ENCODE data around the gene KCNIP4. TPM values are rescaled to one million over a fixed set of nuclear protein-coding genes. Genes with fewer than 3 reads are reported as not detected.

Gene KCNIP4
- total RNA-seq, 1 experiment from 2014 or later, result 0.91 TPM

DNA sequence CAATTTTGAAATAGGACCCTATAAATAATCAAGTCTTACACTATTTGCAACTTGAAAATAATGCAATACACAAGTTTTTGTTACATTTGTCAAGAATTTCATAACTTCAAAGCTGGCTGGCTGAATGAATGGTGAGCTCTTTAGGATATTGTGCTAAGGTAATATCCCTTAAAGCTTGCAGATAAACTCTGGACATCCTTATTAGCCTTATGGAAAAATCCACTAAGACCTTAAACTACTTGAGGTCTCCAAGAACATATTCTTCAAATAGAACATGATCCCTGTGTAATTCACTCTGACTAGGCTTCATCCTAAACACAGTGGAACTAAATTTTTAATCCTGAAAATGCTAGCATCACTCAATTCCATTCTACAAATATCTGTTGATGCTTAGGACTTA, 1049.0 kb downstream of the KCNIP4 start:
- H3K36me3 Mint-ChIP-seq (ENCODE audit: insufficient read depth, unreplicated experiment), result no peaks in the 10 kb centered on the region
- H3K4me3 Mint-ChIP-seq (ENCODE audit: unreplicated experiment), result no peak overlapping the region
- H3K4me1 Mint-ChIP-seq (ENCODE audit: insufficient read depth, unreplicated experiment), result no peaks in the 10 kb centered on the region
- no peak for DNase-seq (ENCODE audit: unreplicated experiment)
- ChIA-PET POLR2A (no interaction called here), CTCF (no interaction called here)
- H3K27me3 Mint-ChIP-seq (ENCODE audit: insufficient read depth, unreplicated experiment), result no peaks in the 10 kb centered on the region
- BruUV-seq (replicated peaks), result no TSS peak
- intact Hi-C loops (cut with micrococcal nuclease), result no loop called here
- H3K9me3 Mint-ChIP-seq (ENCODE audit: unreplicated experiment), result no peaks in the 10 kb centered on the region
- TF ChIP-seq, protein P1, sequence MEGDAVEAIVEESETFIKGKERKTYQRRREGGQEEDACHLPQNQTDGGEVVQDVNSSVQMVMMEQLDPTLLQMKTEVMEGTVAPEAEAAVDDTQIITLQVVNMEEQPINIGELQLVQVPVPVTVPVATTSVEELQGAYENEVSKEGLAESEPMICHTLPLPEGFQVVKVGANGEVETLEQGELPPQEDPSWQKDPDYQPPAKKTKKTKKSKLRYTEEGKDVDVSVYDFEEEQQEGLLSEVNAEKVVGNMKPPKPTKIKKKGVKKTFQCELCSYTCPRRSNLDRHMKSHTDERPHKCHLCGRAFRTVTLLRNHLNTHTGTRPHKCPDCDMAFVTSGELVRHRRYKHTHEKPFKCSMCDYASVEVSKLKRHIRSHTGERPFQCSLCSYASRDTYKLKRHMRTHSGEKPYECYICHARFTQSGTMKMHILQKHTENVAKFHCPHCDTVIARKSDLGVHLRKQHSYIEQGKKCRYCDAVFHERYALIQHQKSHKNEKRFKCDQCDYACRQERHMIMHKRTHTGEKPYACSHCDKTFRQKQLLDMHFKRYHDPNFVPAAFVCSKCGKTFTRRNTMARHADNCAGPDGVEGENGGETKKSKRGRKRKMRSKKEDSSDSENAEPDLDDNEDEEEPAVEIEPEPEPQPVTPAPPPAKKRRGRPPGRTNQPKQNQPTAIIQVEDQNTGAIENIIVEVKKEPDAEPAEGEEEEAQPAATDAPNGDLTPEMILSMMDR (IDR thresholded peaks at IDR 0.05; ENCODE audit: unreplicated experiment), result no peak
- no peak overlapping the region for H3K27ac Mint-ChIP-seq (ENCODE audit: low read depth, unreplicated experiment)

DNA sequence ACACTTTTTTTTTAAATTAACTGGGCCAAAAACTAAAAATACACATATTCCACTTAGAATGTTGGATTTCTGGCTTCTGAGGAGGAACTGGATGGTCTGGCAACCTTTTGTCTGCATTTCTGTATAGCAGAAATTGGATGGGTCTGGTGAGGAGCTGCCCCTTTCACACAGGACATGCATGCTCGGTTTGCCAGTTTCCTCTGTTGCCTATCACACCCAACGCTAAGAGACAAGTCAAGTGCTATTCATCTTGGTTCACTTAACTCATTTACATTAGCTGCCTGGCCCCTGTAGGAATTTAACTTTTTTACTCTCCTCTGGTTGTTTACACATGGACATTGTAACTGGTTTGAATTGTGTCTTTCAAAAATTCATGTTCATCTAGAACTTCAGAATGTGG, 1052.6 kb downstream of the KCNIP4 start:
- H3K27me3 Mint-ChIP-seq (ENCODE audit: insufficient read depth, unreplicated experiment), result no peaks in the 10 kb centered on the region
- ChIA-PET POLR2A (no interaction called here), CTCF (no interaction called here)
- DNase-seq (ENCODE audit: unreplicated experiment), result no peak
- TF ChIP-seq, protein P1 (IDR thresholded peaks at IDR 0.05; ENCODE audit: unreplicated experiment), result no peak
- no peak overlapping the region for H3K4me3 Mint-ChIP-seq (ENCODE audit: unreplicated experiment)
- BruUV-seq (replicated peaks), result no TSS peak
- no peak overlapping the region for H3K27ac Mint-ChIP-seq (ENCODE audit: low read depth, unreplicated experiment)
- intact Hi-C loops (cut with micrococcal nuclease), result no loop called here
- H3K4me1 Mint-ChIP-seq (ENCODE audit: insufficient read depth, unreplicated experiment), result no peaks in the 10 kb centered on the region
- H3K36me3 Mint-ChIP-seq (ENCODE audit: insufficient read depth, unreplicated experiment), result no peaks in the 10 kb centered on the region
- H3K9me3 Mint-ChIP-seq (ENCODE audit: unreplicated experiment), result no peaks in the 10 kb centered on the region

DNA sequence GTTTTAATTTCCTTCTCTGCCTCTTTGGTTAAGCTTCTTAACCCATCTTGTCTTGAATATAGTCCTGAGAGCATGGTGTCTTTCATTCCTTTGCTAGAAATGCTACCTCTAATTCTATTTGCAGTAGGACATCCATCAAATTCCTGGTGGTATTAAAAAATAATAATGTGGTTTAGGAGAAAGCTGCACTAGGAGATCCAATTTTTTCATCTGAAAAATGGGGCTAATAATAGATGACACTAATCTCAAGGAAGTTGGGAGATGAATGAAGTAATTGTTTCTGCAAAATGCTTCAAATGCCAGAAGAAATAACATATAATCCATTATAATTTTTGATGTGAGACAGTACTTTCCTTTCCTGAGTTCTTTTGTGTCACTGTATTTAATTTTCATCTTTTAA, 1053.4 kb downstream of the KCNIP4 start:
- intact Hi-C loops (cut with micrococcal nuclease), result no loop called here
- POLR2A ChIA-PET, result no interaction called here
- Mint-ChIP-seq H3K9me3 (ENCODE audit: unreplicated experiment) (no peaks in the 10 kb centered on the region), H3K4me3 (ENCODE audit: unreplicated experiment) (no peak overlapping the region), H3K27me3 (ENCODE audit: insufficient read depth, unreplicated experiment) (no peaks in the 10 kb centered on the region), H3K4me1 (ENCODE audit: insufficient read depth, unreplicated experiment) (no peaks in the 10 kb centered on the region), H3K27ac (ENCODE audit: low read depth, unreplicated experiment) (no peak overlapping the region), H3K36me3 (ENCODE audit: insufficient read depth, unreplicated experiment) (no peaks in the 10 kb centered on the region)
- CTCF ChIA-PET, result no interaction called here
- TF ChIP-seq, protein P1 (IDR thresholded peaks at IDR 0.05; ENCODE audit: unreplicated experiment), result no peak
- DNase-seq (ENCODE audit: unreplicated experiment), result no peak
- BruUV-seq (replicated peaks), result no TSS peak

DNA sequence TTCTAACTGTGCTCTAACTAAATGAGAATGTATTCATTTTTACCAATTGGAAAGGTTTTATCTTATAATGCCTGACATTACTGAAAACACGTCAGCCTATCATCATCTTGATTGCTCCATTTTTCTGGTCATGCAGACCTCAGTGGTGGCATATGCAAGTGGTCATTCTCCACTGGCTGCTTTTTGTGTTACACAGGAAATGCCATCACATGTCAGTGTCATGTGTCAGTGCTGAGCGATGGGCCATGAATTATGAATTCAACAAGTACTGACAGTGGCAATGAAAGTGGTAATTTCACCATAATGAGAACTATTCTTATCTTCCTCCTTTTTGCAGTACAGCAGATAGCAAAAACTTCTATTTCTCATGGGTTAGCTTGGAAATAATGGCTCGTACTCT, 1057.8 kb downstream of the KCNIP4 start:
- no TSS peak for BruUV-seq (replicated peaks)
- no peaks in the 10 kb centered on the region for H3K27me3 Mint-ChIP-seq (ENCODE audit: insufficient read depth, unreplicated experiment)
- intact Hi-C loops (cut with micrococcal nuclease), result no loop called here
- TF ChIP-seq, protein P1 (IDR thresholded peaks at IDR 0.05; ENCODE audit: unreplicated experiment), result no peak
- no peaks in the 10 kb centered on the region for H3K4me1 Mint-ChIP-seq (ENCODE audit: insufficient read depth, unreplicated experiment)
- H3K4me3 Mint-ChIP-seq (ENCODE audit: unreplicated experiment), result no peak overlapping the region
- no peaks in the 10 kb centered on the region for H3K36me3 Mint-ChIP-seq (ENCODE audit: insufficient read depth, unreplicated experiment)
- no peak overlapping the region for H3K27ac Mint-ChIP-seq (ENCODE audit: low read depth, unreplicated experiment)
- CTCF ChIA-PET, result no interaction called here
- POLR2A ChIA-PET, result no interaction called here
- no peak for DNase-seq (ENCODE audit: unreplicated experiment)
- peaks cover 11% of the 10 kb centered on the region for H3K9me3 Mint-ChIP-seq (ENCODE audit: unreplicated experiment)
